ENCODE data around the gene TOR4A.

- no peak for TF ChIP-seq CTCF (conservative IDR thresholded peaks at IDR 0.05; ENCODE audit: low read depth in 2 of 2)
- TF ChIP-seq POLR2AphosphoS5 (IDR thresholded peaks at IDR 0.05; ENCODE audit: low read depth): no peak
Measured at GRCh38 chr9:137264067-137264466, 13.5 kb upstream of the TOR4A start.

Data from GM23338 (cell line).